Measurements from ENCODE around the gene MOV10.
A peak's percentile ranks its signal among the peaks of the same experiment; 100 is the strongest.

Gene MOV10

GRCh38 chr1:112706505-112707220 is 32.2 kb downstream of the MOV10 start, which contains the start of gene RHOC (continued):
- TF ChIP-seq ZBTB10 (tag by site-specific recombination; IDR thresholded peaks at IDR 0.05) (no peak; the same call in 1 of the 2 replicates), ZXDB (tag by site-specific recombination; IDR thresholded peaks at IDR 0.05) (peak; percentile 50), ZNF76 (tag by site-specific recombination; IDR thresholded peaks at IDR 0.05; ENCODE audit: borderline replicate concordance, low read depth) (peak; percentile 67; the same call in 1 of the 2 replicates), ZNF561 (tag by site-specific recombination; IDR thresholded peaks at IDR 0.05; ENCODE audit: borderline replicate concordance) (no peak), ZBTB48 (tag by site-specific recombination; IDR thresholded peaks at IDR 0.05) (0 out of 2 replicates have a peak, but pooled peaks have one; percentile 31), FEZF1 (tag by site-specific recombination; IDR thresholded peaks at IDR 0.05) (no peak), OVOL3 (tag by site-specific recombination; IDR thresholded peaks at IDR 0.05) (no peak), ZNF341 (tag by site-specific recombination; IDR thresholded peaks at IDR 0.05; ENCODE audit: low read depth) (0 out of 2 replicates have a peak, but pooled peaks have one; percentile 8), ZSCAN30 (tag by site-specific recombination; IDR thresholded peaks at IDR 0.05) (no peak), ZNF24 (tag by site-specific recombination; IDR thresholded peaks at IDR 0.05) (no peak), ZNF830 (tag by site-specific recombination; IDR thresholded peaks at IDR 0.05; ENCODE audit: low read depth) (no peak), ZBTB11 (tag by site-specific recombination; conservative IDR thresholded peaks at IDR 0.05; ENCODE audit: low read depth) (peak; percentile 67; the same call in 1 of the 2 replicates), ZNF48 (tag by site-specific recombination; IDR thresholded peaks at IDR 0.05) (no peak), ZNF707 (tag by site-specific recombination; IDR thresholded peaks at IDR 0.05) (no peak), GLIS2 (tag by site-specific recombination; IDR thresholded peaks at IDR 0.05) (peak; percentile 83), RBAK (tag by site-specific recombination; IDR thresholded peaks at IDR 0.05) (no peak), WT1 (tag by site-specific recombination; IDR thresholded peaks at IDR 0.05) (no peak), ZNF785 (tag by site-specific recombination; IDR thresholded peaks at IDR 0.05) (no peak), MZF1 (tag by site-specific recombination; IDR thresholded peaks at IDR 0.05; ENCODE audit: borderline replicate concordance) (no peak), ZSCAN23 (tag by site-specific recombination; IDR thresholded peaks at IDR 0.05) (no peak), ZNF311 (tag by site-specific recombination; IDR thresholded peaks at IDR 0.05; ENCODE audit: borderline replicate concordance) (no peak), ZBTB20 (tag by site-specific recombination; IDR thresholded peaks at IDR 0.05) (peak; percentile 76; the same call in 1 of the 2 replicates), KLF16 (tag by site-specific recombination; IDR thresholded peaks at IDR 0.05) (no peak), ZNF223 (tag by site-specific recombination; IDR thresholded peaks at IDR 0.05) (no peak), ZNF324 (tag by site-specific recombination; IDR thresholded peaks at IDR 0.05) (no peak), ZNF23 (tag by site-specific recombination; IDR thresholded peaks at IDR 0.05; ENCODE audit: borderline replicate concordance) (no peak), ZNF274 (IDR thresholded peaks at IDR 0.05; ENCODE audit: low read length) (no peak), ZNF274 (tag by site-specific recombination; IDR thresholded peaks at IDR 0.05; ENCODE audit: borderline replicate concordance) (no peak), SP3 (tag by site-specific recombination; IDR thresholded peaks at IDR 0.05) (peak; percentile 75), TCF7L2 (IDR thresholded peaks at IDR 0.05; ENCODE audit: borderline replicate concordance, low read depth, low read length) (no peak), GLI4 (tag by site-specific recombination; IDR thresholded peaks at IDR 0.05) (no peak), SALL2 (tag by site-specific recombination; IDR thresholded peaks at IDR 0.05; ENCODE audit: borderline replicate concordance) (no peak)
- TF ChIP-seq, protein P1, sequence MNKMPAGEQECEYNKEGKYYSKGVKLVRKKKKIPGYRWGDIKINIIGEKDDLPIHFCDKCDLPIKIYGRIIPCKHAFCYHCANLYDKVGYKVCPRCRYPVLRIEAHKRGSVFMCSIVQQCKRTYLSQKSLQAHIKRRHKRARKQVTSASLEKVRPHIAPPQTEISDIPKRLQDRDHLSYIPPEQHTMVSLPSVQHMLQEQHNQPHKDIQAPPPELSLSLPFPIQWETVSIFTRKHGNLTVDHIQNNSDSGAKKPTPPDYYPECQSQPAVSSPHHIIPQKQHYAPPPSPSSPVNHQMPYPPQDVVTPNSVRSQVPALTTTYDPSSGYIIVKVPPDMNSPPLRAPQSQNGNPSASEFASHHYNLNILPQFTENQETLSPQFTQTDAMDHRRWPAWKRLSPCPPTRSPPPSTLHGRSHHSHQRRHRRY (tag by site-specific recombination; IDR thresholded peaks at IDR 0.05), result 0 out of 2 replicates have a peak, but pooled peaks have one; percentile 31
- TF ChIP-seq, protein P2, sequence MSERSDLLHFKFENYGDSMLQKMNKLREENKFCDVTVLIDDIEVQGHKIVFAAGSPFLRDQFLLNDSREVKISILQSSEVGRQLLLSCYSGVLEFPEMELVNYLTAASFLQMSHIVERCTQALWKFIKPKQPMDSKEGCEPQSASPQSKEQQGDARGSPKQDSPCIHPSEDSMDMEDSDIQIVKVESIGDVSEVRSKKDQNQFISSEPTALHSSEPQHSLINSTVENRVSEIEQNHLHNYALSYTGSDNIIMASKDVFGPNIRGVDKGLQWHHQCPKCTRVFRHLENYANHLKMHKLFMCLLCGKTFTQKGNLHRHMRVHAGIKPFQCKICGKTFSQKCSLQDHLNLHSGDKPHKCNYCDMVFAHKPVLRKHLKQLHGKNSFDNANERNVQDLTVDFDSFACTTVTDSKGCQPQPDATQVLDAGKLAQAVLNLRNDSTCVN (tag by site-specific recombination; optimal IDR thresholded peaks at IDR 0.05), result peak; percentile 9
